Keratinocyte (primary cell): Measurements from ENCODE around the gene SEC14L5. TPM values are rescaled to one million over a fixed set of nuclear protein-coding genes. Genes with fewer than 3 reads are reported as not detected.

ENCODE experiments used
- DNase-seq: peaks from one replicate; pipeline ENCODE4 v3.0.0-alpha.2; 2011; ENCODE audit warnings: low read depth, missing footprints, low spot score
- FAIRE-seq: peaks from 2 replicates; lab custom pipeline; 2011; peaks lifted over from hg19 to GRCh38; lab: Jason Lieb, UNC
- H2AFZ ChIP-seq: 2 replicates; pipeline ENCODE4 v1.6.0; 2012; ENCODE audit warnings: low read length, control low read depth, inconsistent platforms; ENCODE audit not compliant: control insufficient read depth
- H3K27ac ChIP-seq: 2 replicates; pipeline ENCODE4 v1.5.1; 2011; ENCODE audit warnings: low read length; ENCODE audit not compliant: control insufficient read depth, insufficient read depth
- H3K27me3 ChIP-seq: 3 replicates; pipeline ENCODE4 v1.6.0; 2011; ENCODE audit warnings: low read length; ENCODE audit not compliant: control insufficient read depth, insufficient read depth; ENCODE audit errors: extremely low read depth
- H3K36me3 ChIP-seq, 2 experiments: 2 replicates in 1 of 2; 3 replicates in 1 of 2; pipeline ENCODE4 v1.5.1; 2011; ENCODE audit warnings: low read length in 2 of 2, mild to moderate bottlenecking in 1 of 2; ENCODE audit not compliant: control insufficient read depth in 2 of 2, insufficient read depth in 2 of 2; ENCODE audit errors: extremely low read depth in 1 of 2
- H3K4me1 ChIP-seq: 3 replicates; pipeline ENCODE4 v1.5.1; 2011; ENCODE audit warnings: low read length; ENCODE audit not compliant: control insufficient read depth, insufficient read depth; ENCODE audit errors: extremely low read depth
- H3K4me2 ChIP-seq: 3 replicates; pipeline ENCODE4 v1.6.0; 2011; ENCODE audit warnings: low read depth, low read length; ENCODE audit not compliant: control insufficient read depth, insufficient read depth; ENCODE audit errors: extremely low read depth
- H3K4me3 ChIP-seq, 3 experiments: fragments of 200-600 bp in 1 of 3; sonication (generic) in 1 of 3; 2 replicates in 2 of 3; 3 replicates in 1 of 3; pipeline ENCODE4 v1.5.1; 2011 to 2016; ENCODE audit warnings: low read length in 3 of 3, mild to moderate bottlenecking in 3 of 3, control low read depth in 2 of 3, inconsistent platforms in 1 of 3, low read depth in 1 of 3, mixed read lengths in 1 of 3, mixed run types in 1 of 3, moderate library complexity in 1 of 3; ENCODE audit not compliant: control insufficient read depth in 2 of 3, insufficient read depth in 2 of 3; ENCODE audit errors: extremely low read depth in 1 of 3
- H3K79me2 ChIP-seq: 2 replicates; pipeline ENCODE4 v1.6.0; 2012; ENCODE audit warnings: low read length; ENCODE audit not compliant: control insufficient read depth, insufficient read depth
- H3K9ac ChIP-seq: 3 replicates; pipeline ENCODE4 v1.6.0; 2011; ENCODE audit warnings: low read length; ENCODE audit not compliant: control insufficient read depth, insufficient read depth; ENCODE audit errors: extremely low read depth
- H3K9me1 ChIP-seq: 3 replicates; pipeline ENCODE4 v1.6.0; 2011; ENCODE audit warnings: low read length; ENCODE audit not compliant: control insufficient read depth, insufficient read depth; ENCODE audit errors: extremely low read depth
- H3K9me3 ChIP-seq: 2 replicates; pipeline ENCODE4 v1.5.1; 2012; ENCODE audit warnings: low read depth, low read length; ENCODE audit not compliant: control insufficient read depth
- H4K20me1 ChIP-seq: 3 replicates; pipeline ENCODE4 v1.6.0; 2011; ENCODE audit warnings: low read length; ENCODE audit not compliant: control insufficient read depth, insufficient read depth; ENCODE audit errors: extremely low read depth
- CTCF ChIP-seq, 3 experiments: IDR thresholded peaks in 1 of 3; conservative IDR thresholded peaks in 1 of 3; optimal IDR thresholded peaks in 1 of 3; 2 replicates in 2 of 3; 3 replicates in 1 of 3; pipeline versions ENCODE3 to v1.5.1; 2011; ENCODE audit warnings: low read length in 3 of 3, mild to moderate bottlenecking in 3 of 3, moderate library complexity in 2 of 3, control low read depth in 1 of 3, inconsistent platforms in 1 of 3; ENCODE audit not compliant: insufficient read depth in 2 of 3; ENCODE audit errors: extremely low read depth in 1 of 3
- EZH2 ChIP-seq: IDR thresholded peaks from one replicate; pipeline ENCODE4 v1.6.1; 2012; ENCODE audit warnings: inconsistent platforms, mild to moderate bottlenecking, low read length, moderate library complexity
- dilution Hi-C: fragments of 300-500 bp; cut with MboI; formaldehyde crosslinking; loops from one replicate; pipeline ENCODE4 v1.7.0; 2020; ENCODE audit warnings: low sequenced_read_pairs; ENCODE audit not compliant: extremely low pct_ligation_motif_present
- polyA plus RNA-seq, 5 experiments: library from polyadenylated mRNA; depleted of rRNA in 3 of 5; stranded (reverse) in 3 of 5; stranded (forward) in 1 of 5; unstranded in 1 of 5; fragments of >200 nt; gene quantifications; 1 replicate in 1 of 5; 2 replicates in 3 of 5; 3 replicates in 1 of 5; pipeline versions ENCODE4 v1.2.1 to v1.2.3, GENCODE V29; 2011 to 2012; ENCODE audit warnings: missing spikeins in 2 of 5, low read depth in 1 of 5, low replicate concordance in 1 of 5

Gene SEC14L5
- polyA plus RNA-seq, 1 donor (not counting 4 experiments of a cell fraction or from before 2014, with no cell fraction given): 0.08 TPM

GRCh38 chr16:4979736-4980660, 21.9 kb downstream of the SEC14L5 start:
- H4K20me1 ChIP-seq: no peaks in the 10 kb centered on the region
- DNase-seq (no peak), FAIRE-seq (no peak)
- no peaks in the 10 kb centered on the region for H3K9me3 ChIP-seq
- H3K27me3 ChIP-seq: no peaks in the 10 kb centered on the region
- H3K9ac ChIP-seq: no peak overlapping the region
- no peaks in the 10 kb centered on the region for H3K9me1 ChIP-seq
- H3K27ac ChIP-seq: no peak overlapping the region
- no peak overlapping the region for H3K4me3 ChIP-seq
- no peak overlapping the region for H2AFZ ChIP-seq
- no peak for TF ChIP-seq CTCF (optimal IDR thresholded peaks at IDR 0.05 in 1 of 3, IDR thresholded peaks at IDR 0.05 in 1 of 3, conservative IDR thresholded peaks at IDR 0.05 in 1 of 3; ENCODE audit: extremely low read depth in 1 of 3, insufficient read depth in 2 of 3, low read length in 3 of 3)
- no peak for TF ChIP-seq EZH2
- H3K79me2 ChIP-seq: no peaks in the 10 kb centered on the region
- H3K4me2 ChIP-seq: no peak overlapping the region
- no peaks in the 10 kb centered on the region for H3K36me3 ChIP-seq
- dilution Hi-C loops: no loop called here
- no peaks in the 10 kb centered on the region for H3K4me1 ChIP-seq

GRCh38 chr16:4980691-4981090, 22.6 kb downstream of the SEC14L5 start:
- dilution Hi-C loops: no loop called here
- Histone ChIP-seq H3K27ac (no peak overlapping the region), H3K9me1 (no peaks in the 10 kb centered on the region), H3K9ac (no peak overlapping the region), H4K20me1 (no peaks in the 10 kb centered on the region), H3K27me3 (no peaks in the 10 kb centered on the region), H3K36me3 (no peaks in the 10 kb centered on the region), H3K4me2 (no peak overlapping the region), H3K4me1 (no peaks in the 10 kb centered on the region), H3K4me3 (no peak overlapping the region), H3K9me3 (no peaks in the 10 kb centered on the region), H3K79me2 (no peaks in the 10 kb centered on the region), H2AFZ (no peak overlapping the region)
- no peak for TF ChIP-seq EZH2
- TF ChIP-seq CTCF (optimal IDR thresholded peaks at IDR 0.05 in 1 of 3, IDR thresholded peaks at IDR 0.05 in 1 of 3, conservative IDR thresholded peaks at IDR 0.05 in 1 of 3; ENCODE audit: extremely low read depth in 1 of 3, insufficient read depth in 2 of 3, low read length in 3 of 3): no peak
- FAIRE-seq (no peak), DNase-seq (no peak)
